Measurements from ENCODE around the gene PRDM16. TPM values are rescaled to one million over a fixed set of nuclear protein-coding genes. Genes with fewer than 3 reads are reported as not detected.

The PRDM16 gene
- polyA plus RNA-seq, 1 donor from 2014 or later = 0.21 TPM

DNA sequence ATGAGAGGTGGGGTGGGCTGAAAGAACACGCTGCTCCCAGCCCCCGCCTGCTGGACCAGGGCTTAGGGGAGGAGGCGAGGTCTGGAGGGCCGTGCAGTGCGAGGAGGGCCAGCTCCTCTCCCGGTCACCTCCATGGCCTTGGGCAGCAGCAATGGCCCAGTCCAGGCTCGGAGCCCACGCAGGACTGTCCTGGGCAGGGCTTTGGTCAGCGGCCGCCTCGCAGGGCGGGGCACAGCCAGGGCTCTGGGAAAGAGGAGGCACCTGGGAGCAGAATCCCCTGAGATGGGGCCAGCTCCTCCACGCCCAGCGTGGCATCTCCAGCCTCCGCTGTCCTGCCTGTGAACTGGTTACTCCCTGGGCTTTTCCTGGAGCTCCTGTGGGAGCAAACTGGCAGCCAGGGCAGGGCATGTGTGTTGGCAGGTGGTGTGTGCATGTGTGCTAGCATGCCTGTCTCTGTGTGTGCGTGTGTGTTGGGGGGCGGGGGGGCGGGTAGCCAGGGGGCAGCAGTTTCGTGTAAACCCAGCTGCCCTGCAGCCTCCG lies 412.9 kb downstream of the PRDM16 start:
- H3K36me3 ChIP-seq (ENCODE audit: insufficient read depth, low read length) = no peaks in the 10 kb centered on the region
- no peaks in the 10 kb centered on the region for H4K20me1 ChIP-seq (ENCODE audit: insufficient read depth)
- TF ChIP-seq EZH2 (IDR thresholded peaks at IDR 0.05; ENCODE audit: borderline replicate concordance, insufficient read depth, low read length, poor library complexity, severe bottlenecking) (no peak), RAD21 (conservative IDR thresholded peaks at IDR 0.05) (no peak), TAF1 (IDR thresholded peaks at IDR 0.05; ENCODE audit: low read depth) (no peak), POLR2AphosphoS5 (IDR thresholded peaks at IDR 0.05) (no peak), SMC3 (conservative IDR thresholded peaks at IDR 0.05; ENCODE audit: poor library complexity) (no peak)
- TF ChIP-seq, protein P1, sequence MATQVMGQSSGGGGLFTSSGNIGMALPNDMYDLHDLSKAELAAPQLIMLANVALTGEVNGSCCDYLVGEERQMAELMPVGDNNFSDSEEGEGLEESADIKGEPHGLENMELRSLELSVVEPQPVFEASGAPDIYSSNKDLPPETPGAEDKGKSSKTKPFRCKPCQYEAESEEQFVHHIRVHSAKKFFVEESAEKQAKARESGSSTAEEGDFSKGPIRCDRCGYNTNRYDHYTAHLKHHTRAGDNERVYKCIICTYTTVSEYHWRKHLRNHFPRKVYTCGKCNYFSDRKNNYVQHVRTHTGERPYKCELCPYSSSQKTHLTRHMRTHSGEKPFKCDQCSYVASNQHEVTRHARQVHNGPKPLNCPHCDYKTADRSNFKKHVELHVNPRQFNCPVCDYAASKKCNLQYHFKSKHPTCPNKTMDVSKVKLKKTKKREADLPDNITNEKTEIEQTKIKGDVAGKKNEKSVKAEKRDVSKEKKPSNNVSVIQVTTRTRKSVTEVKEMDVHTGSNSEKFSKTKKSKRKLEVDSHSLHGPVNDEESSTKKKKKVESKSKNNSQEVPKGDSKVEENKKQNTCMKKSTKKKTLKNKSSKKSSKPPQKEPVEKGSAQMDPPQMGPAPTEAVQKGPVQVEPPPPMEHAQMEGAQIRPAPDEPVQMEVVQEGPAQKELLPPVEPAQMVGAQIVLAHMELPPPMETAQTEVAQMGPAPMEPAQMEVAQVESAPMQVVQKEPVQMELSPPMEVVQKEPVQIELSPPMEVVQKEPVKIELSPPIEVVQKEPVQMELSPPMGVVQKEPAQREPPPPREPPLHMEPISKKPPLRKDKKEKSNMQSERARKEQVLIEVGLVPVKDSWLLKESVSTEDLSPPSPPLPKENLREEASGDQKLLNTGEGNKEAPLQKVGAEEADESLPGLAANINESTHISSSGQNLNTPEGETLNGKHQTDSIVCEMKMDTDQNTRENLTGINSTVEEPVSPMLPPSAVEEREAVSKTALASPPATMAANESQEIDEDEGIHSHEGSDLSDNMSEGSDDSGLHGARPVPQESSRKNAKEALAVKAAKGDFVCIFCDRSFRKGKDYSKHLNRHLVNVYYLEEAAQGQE (IDR thresholded peaks at IDR 0.05; ENCODE audit: borderline replicate concordance) = no peak
- no peak overlapping the region for H3K4me3 ChIP-seq (ENCODE audit: low read length)
- H3K9ac ChIP-seq (ENCODE audit: low read length) = no peak overlapping the region
- H3F3A ChIP-seq (ENCODE audit: insufficient read depth, low read length, poor library complexity, severe bottlenecking) = no peaks in the 10 kb centered on the region
- no peak overlapping the region for H2AFZ ChIP-seq (ENCODE audit: low read depth, low read length)
- no peaks in the 10 kb centered on the region for H3K9me2 ChIP-seq (ENCODE audit: insufficient read depth, low read length)
- no peaks in the 10 kb centered on the region for H3K27me3 ChIP-seq (ENCODE audit: insufficient read depth, low read depth, low read length)
- H3K27ac ChIP-seq (ENCODE audit: low read length) = no peak overlapping the region
- no peaks in the 10 kb centered on the region for H3K9me3 ChIP-seq (ENCODE audit: low read length)
- H3K79me2 ChIP-seq (replicated peaks; ENCODE audit: insufficient read depth, low read length) = no peaks in the 10 kb centered on the region
- H3K4me2 ChIP-seq (ENCODE audit: low read length) = no peak overlapping the region

- H3K9me3 ChIP-seq (ENCODE audit: low read length) = no peaks in the 10 kb centered on the region
- no peaks in the 10 kb centered on the region for H3K79me2 ChIP-seq (replicated peaks; ENCODE audit: insufficient read depth, low read length)
- H3F3A ChIP-seq (ENCODE audit: insufficient read depth, low read length, poor library complexity, severe bottlenecking) = no peaks in the 10 kb centered on the region
- no peak overlapping the region for H3K27ac ChIP-seq (ENCODE audit: low read length)
- no peaks in the 10 kb centered on the region for H4K20me1 ChIP-seq (ENCODE audit: insufficient read depth)
- no peaks in the 10 kb centered on the region for H3K9me2 ChIP-seq (ENCODE audit: insufficient read depth, low read length)
- H3K4me2 ChIP-seq (ENCODE audit: low read length) = no peak overlapping the region
- no peak overlapping the region for H2AFZ ChIP-seq (ENCODE audit: low read depth, low read length)
- H3K4me3 ChIP-seq (ENCODE audit: low read length) = no peak overlapping the region
- no peak overlapping the region for H3K9ac ChIP-seq (ENCODE audit: low read length)
- no peaks in the 10 kb centered on the region for H3K36me3 ChIP-seq (ENCODE audit: insufficient read depth, low read length)
- no peak for TF ChIP-seq EZH2 (IDR thresholded peaks at IDR 0.05; ENCODE audit: borderline replicate concordance, insufficient read depth, low read length, poor library complexity, severe bottlenecking)
- TF ChIP-seq POLR2AphosphoS5 (IDR thresholded peaks at IDR 0.05) = no peak
- no peak for TF ChIP-seq SMC3 (conservative IDR thresholded peaks at IDR 0.05; ENCODE audit: poor library complexity)
- TF ChIP-seq TAF1 (IDR thresholded peaks at IDR 0.05; ENCODE audit: low read depth) = no peak
- TF ChIP-seq RAD21 (conservative IDR thresholded peaks at IDR 0.05) = no peak
- no peak for TF ChIP-seq CTCF (IDR thresholded peaks at IDR 0.05; ENCODE audit: poor library complexity, severe bottlenecking)
- TF ChIP-seq EP300 (conservative IDR thresholded peaks at IDR 0.05; ENCODE audit: poor library complexity, severe bottlenecking) = no peak
- TF ChIP-seq MXI1 (conservative IDR thresholded peaks at IDR 0.05; ENCODE audit: poor library complexity, severe bottlenecking) = no peak
- TF ChIP-seq, protein P1 (IDR thresholded peaks at IDR 0.05; ENCODE audit: borderline replicate concordance) = no peak
- H3K27me3 ChIP-seq (ENCODE audit: insufficient read depth, low read depth, low read length) = no peaks in the 10 kb centered on the region
Observed at GRCh38 chr1:3482378-3482849, 413.4 kb downstream of the PRDM16 start.

Data from neural cell (in vitro differentiated cells).